Measurements from ENCODE around the gene TTI1. TPM values are rescaled to one million over a fixed set of nuclear protein-coding genes. Genes with fewer than 3 reads are reported as not detected.

TTI1 gene
- polyA plus RNA-seq, 1 donor from 2014 or later: 20.0 TPM

GRCh38 chr20:37955511-37955910, 77.7 kb downstream of the TTI1 start:
- H3F3A ChIP-seq (ENCODE audit: insufficient read depth, low read length, poor library complexity, severe bottlenecking): no peaks in the 10 kb centered on the region
- H3K9me3 ChIP-seq (ENCODE audit: low read length): no peaks in the 10 kb centered on the region
- no peak for TF ChIP-seq TAF1 (IDR thresholded peaks at IDR 0.05; ENCODE audit: low read depth)
- no peak for TF ChIP-seq SMC3 (conservative IDR thresholded peaks at IDR 0.05; ENCODE audit: poor library complexity)
- no peak for TF ChIP-seq EP300 (conservative IDR thresholded peaks at IDR 0.05; ENCODE audit: poor library complexity, severe bottlenecking)
- TF ChIP-seq REST (IDR thresholded peaks at IDR 0.05; ENCODE audit: borderline replicate concordance): no peak
- no peak for TF ChIP-seq CTCF (IDR thresholded peaks at IDR 0.05; ENCODE audit: poor library complexity, severe bottlenecking)
- no peak for TF ChIP-seq MXI1 (conservative IDR thresholded peaks at IDR 0.05; ENCODE audit: poor library complexity, severe bottlenecking)
- TF ChIP-seq POLR2AphosphoS5 (IDR thresholded peaks at IDR 0.05): no peak
- TF ChIP-seq EZH2 (IDR thresholded peaks at IDR 0.05; ENCODE audit: borderline replicate concordance, insufficient read depth, low read length, poor library complexity, severe bottlenecking): no peak
- no peak for TF ChIP-seq RAD21 (conservative IDR thresholded peaks at IDR 0.05)
- no peaks in the 10 kb centered on the region for H3K27me3 ChIP-seq (ENCODE audit: insufficient read depth, low read depth, low read length)
- H3K9me2 ChIP-seq (ENCODE audit: insufficient read depth, low read length): no peaks in the 10 kb centered on the region
- no peak overlapping the region for H2AFZ ChIP-seq (ENCODE audit: low read depth, low read length)
- no peaks in the 10 kb centered on the region for H3K79me2 ChIP-seq (replicated peaks; ENCODE audit: insufficient read depth, low read length)
- H4K20me1 ChIP-seq (ENCODE audit: insufficient read depth): no peaks in the 10 kb centered on the region
- H3K4me2 ChIP-seq (ENCODE audit: low read length): no peak overlapping the region
- no peak overlapping the region for H3K27ac ChIP-seq (ENCODE audit: low read length)
- H3K4me3 ChIP-seq (ENCODE audit: low read length): no peak overlapping the region
- no peak overlapping the region for H3K9ac ChIP-seq (ENCODE audit: low read length)
- no peaks in the 10 kb centered on the region for H3K36me3 ChIP-seq (ENCODE audit: insufficient read depth, low read length)

GRCh38 chr20:37954626-37955025, 78.6 kb downstream of the TTI1 start:
- Histone ChIP-seq H3F3A (ENCODE audit: insufficient read depth, low read length, poor library complexity, severe bottlenecking) (no peaks in the 10 kb centered on the region), H4K20me1 (ENCODE audit: insufficient read depth) (no peaks in the 10 kb centered on the region), H3K27me3 (ENCODE audit: insufficient read depth, low read depth, low read length) (no peaks in the 10 kb centered on the region), H3K36me3 (ENCODE audit: insufficient read depth, low read length) (no peaks in the 10 kb centered on the region), H2AFZ (ENCODE audit: low read depth, low read length) (no peak overlapping the region), H3K4me2 (ENCODE audit: low read length) (no peak overlapping the region), H3K4me3 (ENCODE audit: low read length) (no peak overlapping the region), H3K9me2 (ENCODE audit: insufficient read depth, low read length) (no peaks in the 10 kb centered on the region), H3K27ac (ENCODE audit: low read length) (no peak overlapping the region), H3K79me2 (replicated peaks; ENCODE audit: insufficient read depth, low read length) (no peaks in the 10 kb centered on the region), H3K9me3 (ENCODE audit: low read length) (no peaks in the 10 kb centered on the region), H3K9ac (ENCODE audit: low read length) (no peak overlapping the region)
- TF ChIP-seq EZH2 (IDR thresholded peaks at IDR 0.05; ENCODE audit: borderline replicate concordance, insufficient read depth, low read length, poor library complexity, severe bottlenecking) (no peak), RAD21 (conservative IDR thresholded peaks at IDR 0.05) (no peak), REST (IDR thresholded peaks at IDR 0.05; ENCODE audit: borderline replicate concordance) (no peak), MXI1 (conservative IDR thresholded peaks at IDR 0.05; ENCODE audit: poor library complexity, severe bottlenecking) (no peak), POLR2AphosphoS5 (IDR thresholded peaks at IDR 0.05) (no peak), CTCF (IDR thresholded peaks at IDR 0.05; ENCODE audit: poor library complexity, severe bottlenecking) (no peak), EP300 (conservative IDR thresholded peaks at IDR 0.05; ENCODE audit: poor library complexity, severe bottlenecking) (no peak), SMC3 (conservative IDR thresholded peaks at IDR 0.05; ENCODE audit: poor library complexity) (no peak), TAF1 (IDR thresholded peaks at IDR 0.05; ENCODE audit: low read depth) (no peak)

All from neural cell (in vitro differentiated cells).